ENCODE data around the gene HNRNPA1L2.

GRCh38 chr13:52599037-52599847 lies 43.0 kb upstream of the HNRNPA1L2 start:
- TF ChIP-seq POLR2AphosphoS5 (IDR thresholded peaks at IDR 0.05; ENCODE audit: low read depth, low read length): no peak
- no peak for TF ChIP-seq POLR2A (IDR thresholded peaks at IDR 0.05; ENCODE audit: low read depth, low read length)
- TF ChIP-seq TAF1 (IDR thresholded peaks at IDR 0.05; ENCODE audit: low read depth, low read length): no peak
- TF ChIP-seq SPI1 (IDR thresholded peaks at IDR 0.05; ENCODE audit: low read depth, low read length): no peak
- no peak for TF ChIP-seq PAX5 (IDR thresholded peaks at IDR 0.05; ENCODE audit: insufficient read depth, low read length, severe bottlenecking)
- TF ChIP-seq POU2F2 (IDR thresholded peaks at IDR 0.05; ENCODE audit: low read depth, low read length): no peak
